Hepatocyte (in vitro differentiated cells): ENCODE data around the gene PPP2R5C.

Source experiments
- CTCF ChIP-seq: fragments of 200-600 bp; sonication (generic); IDR thresholded peaks from 2 replicates; pipeline ENCODE4 v1.5.1; 2016; ENCODE audit warnings: antibody characterized with exemption, mild to moderate bottlenecking; ENCODE audit not compliant: poor library complexity
- EZH2 ChIP-seq: fragments of 200-600 bp; sonication (generic); IDR thresholded peaks from 2 replicates; pipeline ENCODE4 v1.6.1; 2016; ENCODE audit warnings: antibody characterized with exemption, mild to moderate bottlenecking, borderline replicate concordance

GRCh38 chr14:101844751-101845150 lies 83.2 kb downstream of the PPP2R5C start:
- TF ChIP-seq CTCF = no peak
- no peak for TF ChIP-seq EZH2
